Psoas muscle (tissue), 8 donors: ENCODE measurements around the gene FMNL1. TPM values are rescaled to one million over a fixed set of nuclear protein-coding genes. Genes with fewer than 3 reads are reported as not detected.

ENCODE experiments used
- ATAC-seq, 4 donors: fragments of 200-7000 bp; cut with Tn5 transposase; one replicate each; pipeline ENCODE4 v1.9.1; 2020; ENCODE audit warnings: moderate library complexity in 3 of 4, mild to moderate bottlenecking in 2 of 4
- DNase-seq, 2 donors: peaks; one replicate each; pipeline ENCODE4 v3.0.0-alpha.2; 2020
- H3K27ac ChIP-seq: fragments of 200-600 bp; one replicate; pipeline ENCODE4 v1.8.0; 2022
- H3K27me3 ChIP-seq, 3 donors: fragments of 200-600 bp in 1 of 3; one replicate each; pipeline versions ENCODE4 v1.6.1 to v1.8.0; 2013 to 2022; ENCODE audit warnings: low read length in 2 of 3, mild to moderate bottlenecking in 2 of 3, moderate library complexity in 1 of 3; ENCODE audit not compliant: insufficient read depth in 3 of 3
- H3K36me3 ChIP-seq, 2 donors: fragments of 200-600 bp in 1 of 2; one replicate each; pipeline versions ENCODE4 v1.6.1 to v1.8.0; 2013 to 2022; ENCODE audit warnings: low read depth in 1 of 2, mild to moderate bottlenecking in 1 of 2, moderate library complexity in 1 of 2; ENCODE audit not compliant: insufficient read depth in 1 of 2
- H3K4me1 ChIP-seq: fragments of 200-600 bp; one replicate; pipeline ENCODE4 v1.8.0; 2022
- H3K4me3 ChIP-seq: fragments of 200-600 bp; one replicate; pipeline ENCODE4 v1.8.0; 2022; ENCODE audit warnings: mild to moderate bottlenecking
- H3K9me3 ChIP-seq: fragments of 200-600 bp; one replicate; pipeline ENCODE4 v1.8.0; 2022
- WGBS, 3 donors: extraction: QIAGEN DNeasy Blood & Tissue Kit; methylation state at CpG; one replicate each; pipeline versions ENCODE4 v1.1.6 to v1.1.7; 2013; 5-methylcytosine and 5-hydroxymethylcytosine counted together
- intact Hi-C, 2 donors: fragments of 100-400 bp; cut with DNase I; formaldehyde crosslinking; loops; one replicate each; pipeline versions ENCODE4 v1.11.0 to v1.14.2; 2022
- polyA plus RNA-seq, 3 donors: library from polyadenylated mRNA; stranded (reverse); fragments of 200-250 nt; gene quantifications; one replicate each; pipeline ENCODE4 v1.2.3, GENCODE V29; 2013
- total RNA-seq, 4 donors: library from RNA; stranded (reverse); fragmentation: NEBNext Ultra II Directional in 2 of 4; extraction: Animal tissue kit (Norgen Biotek cat#: 25700) in 2 of 4; gene quantifications; one replicate each; pipeline versions ENCODE4 v1.2.1 to v1.2.4, GENCODE V29; 2021 to 2023
- TF ChIP-seq, protein P1 (sequence below): fragments of 200-600 bp; IDR thresholded peaks from one replicate; pipeline ENCODE4 v1.8.0; 2022; ENCODE audit warnings: antibody characterized with exemption
- donor health status: healthy with polysubstance abuse.
- donor health status: DM: no; HTN: no; CAD: no; lungs with moderate emphysema.
- donor health status: Bipolar disorder and iron deficiency.
- donor health status: healthy.
- donor health status: DM: yes; HTN: yes; CAD: no.
- donor health status: DM: no; HTN: no; CAD: no.
- donor health status: DM: no; HTN: no; CAD: no.
- donor health status: DM: yes; HTN: yes; CAD: no.

Gene FMNL1
- total and polyA plus RNA-seq, 7 donors: 1.8 to 6.5 (median 5.4) TPM

DNA sequence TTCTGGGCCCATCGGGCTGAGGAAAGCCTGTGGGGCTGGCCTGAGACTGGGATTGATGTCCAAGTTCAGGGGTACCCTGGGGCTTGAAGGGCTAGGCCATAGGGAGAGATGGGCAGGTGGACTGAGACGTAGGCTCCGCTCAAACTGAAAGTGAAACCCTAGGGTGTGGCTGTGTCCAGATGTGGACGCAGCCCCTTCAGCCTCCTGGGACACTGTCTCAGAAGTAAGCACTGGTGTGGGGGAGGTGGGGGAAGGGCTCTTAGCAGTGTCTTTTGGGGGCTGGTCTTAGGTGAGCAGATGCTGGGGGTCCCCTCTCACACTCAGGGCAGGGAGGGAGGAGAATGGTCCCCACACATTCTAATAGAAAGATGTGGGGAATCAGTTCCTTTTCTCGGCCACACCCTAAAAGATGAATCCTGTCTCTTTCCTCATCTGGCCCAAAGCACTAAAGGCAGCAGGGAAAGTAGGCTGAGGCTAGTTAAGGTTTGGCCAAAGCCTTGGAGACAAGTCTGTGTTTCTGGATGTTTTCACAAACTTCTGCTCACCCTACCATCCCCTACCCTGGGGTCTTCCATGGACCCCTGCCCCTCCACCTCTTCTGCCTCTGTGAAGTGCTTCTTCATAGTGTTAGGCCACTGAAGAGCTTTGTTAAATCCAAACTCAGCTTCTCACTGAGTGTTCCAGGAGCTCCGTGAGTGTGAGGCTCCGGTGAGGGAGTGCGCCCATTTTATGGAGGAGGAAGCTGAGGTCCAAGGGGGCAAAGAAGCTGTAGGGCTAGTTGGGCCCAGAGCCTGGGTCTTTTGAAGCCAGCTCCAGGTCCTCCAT is 5.6 kb downstream of the FMNL1 start:
- Histone ChIP-seq H3K36me3 (no peaks in the 10 kb centered on the region), H3K4me3 (peak overlapping the region; percentile 41), H3K27ac (peak overlapping the region; percentile 62), H3K4me1 (peaks cover 15% of the 10 kb centered on the region), H3K27me3 (peaks cover 0 to 3% (median 2%) of the 10 kb centered on the region in 3 donors), H3K9me3 (no peaks in the 10 kb centered on the region)
- ATAC-seq: no peak
- intact Hi-C loops: no loop called here
- DNase-seq: peak in 1 of 2 donors; percentile 69
- 64 to 72% (median 70%) methylated on average over 8 of the region's 8 CpGs for WGBS, 3 donors
- TF ChIP-seq, protein P1, sequence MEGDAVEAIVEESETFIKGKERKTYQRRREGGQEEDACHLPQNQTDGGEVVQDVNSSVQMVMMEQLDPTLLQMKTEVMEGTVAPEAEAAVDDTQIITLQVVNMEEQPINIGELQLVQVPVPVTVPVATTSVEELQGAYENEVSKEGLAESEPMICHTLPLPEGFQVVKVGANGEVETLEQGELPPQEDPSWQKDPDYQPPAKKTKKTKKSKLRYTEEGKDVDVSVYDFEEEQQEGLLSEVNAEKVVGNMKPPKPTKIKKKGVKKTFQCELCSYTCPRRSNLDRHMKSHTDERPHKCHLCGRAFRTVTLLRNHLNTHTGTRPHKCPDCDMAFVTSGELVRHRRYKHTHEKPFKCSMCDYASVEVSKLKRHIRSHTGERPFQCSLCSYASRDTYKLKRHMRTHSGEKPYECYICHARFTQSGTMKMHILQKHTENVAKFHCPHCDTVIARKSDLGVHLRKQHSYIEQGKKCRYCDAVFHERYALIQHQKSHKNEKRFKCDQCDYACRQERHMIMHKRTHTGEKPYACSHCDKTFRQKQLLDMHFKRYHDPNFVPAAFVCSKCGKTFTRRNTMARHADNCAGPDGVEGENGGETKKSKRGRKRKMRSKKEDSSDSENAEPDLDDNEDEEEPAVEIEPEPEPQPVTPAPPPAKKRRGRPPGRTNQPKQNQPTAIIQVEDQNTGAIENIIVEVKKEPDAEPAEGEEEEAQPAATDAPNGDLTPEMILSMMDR: no peak

- intact Hi-C loops: no loop called here
- H3K4me3 ChIP-seq: peak overlapping the region; percentile 13
- DNase-seq: peak in 1 of 2 donors; percentile 60
- TF ChIP-seq, protein P1: no peak
- H3K36me3 ChIP-seq: no peaks in the 10 kb centered on the region
- peaks cover 15% of the 10 kb centered on the region for H3K4me1 ChIP-seq
- no peaks in the 10 kb centered on the region for H3K27me3 ChIP-seq
- ATAC-seq: peak; percentile 30 to 64 (median 37)
- 31 to 37% (median 36%) methylated on average over 17 of the region's 17 CpGs for WGBS, 3 donors
- H3K9me3 ChIP-seq: no peaks in the 10 kb centered on the region
- H3K27ac ChIP-seq: peak overlapping the region; percentile 62
Observed at GRCh38 chr17:45227926-45228762, 6.5 kb downstream of the FMNL1 start.

DNA sequence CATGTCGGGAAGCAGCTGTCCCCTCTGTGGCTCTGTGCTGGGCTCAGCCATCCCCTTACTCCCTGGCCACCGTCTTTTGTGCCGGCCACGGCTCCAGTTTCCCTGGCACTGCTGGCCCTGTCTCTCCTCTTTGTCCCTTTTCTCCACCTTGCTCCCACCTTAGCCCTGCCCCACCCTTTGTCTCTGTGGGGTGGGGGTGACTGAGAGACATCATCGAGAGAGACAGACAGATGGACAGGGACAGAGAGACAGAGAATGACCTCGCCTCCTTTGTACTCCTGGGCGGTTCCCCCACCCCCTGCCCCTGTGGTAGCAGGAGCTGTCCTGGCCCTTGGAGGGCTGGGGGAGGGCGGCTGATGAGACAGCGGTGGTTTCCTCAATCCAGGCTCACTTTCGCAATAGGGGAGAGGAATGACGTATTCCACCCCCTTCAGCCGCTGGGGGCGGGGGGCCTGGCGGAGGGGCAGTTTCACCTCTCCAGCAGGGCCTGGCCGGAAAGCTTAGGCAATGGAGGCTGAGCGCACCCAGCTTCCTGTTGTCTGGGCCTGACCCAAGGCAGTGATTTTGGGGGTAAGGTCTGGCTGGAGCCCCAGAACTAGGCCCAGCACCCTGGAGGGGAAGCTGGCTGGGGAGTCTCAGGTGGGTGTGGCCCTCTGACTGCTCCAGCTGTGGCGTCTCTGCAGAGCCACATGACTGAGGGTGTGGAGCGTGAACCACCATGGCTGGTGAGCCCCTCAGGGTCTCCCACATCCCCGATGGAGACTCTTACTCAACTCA is 7.3 kb downstream of the FMNL1 start:
- peak; percentile 90 to 95 for DNase-seq
- no peaks in the 10 kb centered on the region for H3K36me3 ChIP-seq
- peak; percentile 46 to 76 (median 56) for ATAC-seq
- peak overlapping the region; percentile 13 for H3K4me3 ChIP-seq
- no peaks in the 10 kb centered on the region for H3K27me3 ChIP-seq
- H3K9me3 ChIP-seq: no peaks in the 10 kb centered on the region
- peaks cover 15% of the 10 kb centered on the region for H3K4me1 ChIP-seq
- WGBS, 3 donors: 52 to 62% (median 61%) methylated on average over 18 to 19 of the region's 19 CpGs
- peak overlapping the region; percentile 62 for H3K27ac ChIP-seq
- TF ChIP-seq, protein P1: no peak
- intact Hi-C loops: no loop called here

GRCh38 chr17:45229681-45230409 is 8.2 kb downstream of the FMNL1 start:
- H3K9me3 ChIP-seq: no peaks in the 10 kb centered on the region
- H3K36me3 ChIP-seq: no peaks in the 10 kb centered on the region
- no peaks in the 10 kb centered on the region for H3K27me3 ChIP-seq
- peak overlapping the region; percentile 62 for H3K27ac ChIP-seq
- H3K4me3 ChIP-seq: no peak overlapping the region
- WGBS, 3 donors: 77 to 85% (median 77%) methylated on average over 13 to 16 of the region's 16 CpGs
- ATAC-seq: no peak
- intact Hi-C loops: no loop called here
- peaks cover 15% of the 10 kb centered on the region for H3K4me1 ChIP-seq
- TF ChIP-seq, protein P1: no peak
- peak; percentile 45 to 79 for DNase-seq
